NOMO-1 (cell line): ENCODE results near the gene NLRP2B.
"Not testable (repeated sequence)": the region's sequence is repeated elsewhere in the genome, so short reads cannot be mapped to it uniquely, and the experiment has no call there.

Source experiments
- DNase-seq, 2 experiments: peaks; one replicate each; lab custom pipeline; 2025; ENCODE audit not compliant: unreplicated experiment in 2 of 2; lab: John Stamatoyannopoulos, UW

NLRP2B gene

GRCh38 chrX:57680160-57680559, at the start of gene NLRP2B:
TSS of gene NLRP2B (minus strand) at chrX:57680260.
- DNase-seq, result no peak

GRCh38 chrX:57725995-57726394, 45.9 kb upstream of the NLRP2B start:
- not testable (repeated sequence) for DNase-seq

GRCh38 chrX:57681341-57681740, 1.3 kb upstream of the NLRP2B start:
- no peak for DNase-seq

GRCh38 chrX:57678686-57679428, 1.2 kb downstream of the NLRP2B start:
- DNase-seq, result no peak

- DNase-seq, result no peak
Measured at GRCh38 chrX:57677132-57677858, 2.8 kb downstream of the NLRP2B start.

- DNase-seq, result no peak
Measured at GRCh38 chrX:57675320-57675719, 4.7 kb downstream of the NLRP2B start.

- no peak for DNase-seq
Measured at GRCh38 chrX:57674861-57675260, 5.2 kb downstream of the NLRP2B start.

- no peak for DNase-seq
Measured at GRCh38 chrX:57669961-57670360, 10.1 kb downstream of the NLRP2B start.

- DNase-seq, result no peak
Measured at GRCh38 chrX:57667010-57667409, 13.1 kb downstream of the NLRP2B start.

GRCh38 chrX:57655065-57655464, 25.0 kb downstream of the NLRP2B start:
- no peak for DNase-seq

- no peak for DNase-seq
Measured at GRCh38 chrX:57652705-57653104, 27.4 kb downstream of the NLRP2B start.

- DNase-seq, result no peak
Measured at GRCh38 chrX:57651169-57651919, 28.7 kb downstream of the NLRP2B start.

GRCh38 chrX:57647020-57647419, 33.0 kb downstream of the NLRP2B start:
- DNase-seq, result no peak

- DNase-seq, result no peak
Measured at GRCh38 chrX:57643698-57644097, 36.4 kb downstream of the NLRP2B start.

- DNase-seq, result no peak
Measured at GRCh38 chrX:57641338-57641737, 38.7 kb downstream of the NLRP2B start.

- DNase-seq, result no peak
Measured at GRCh38 chrX:57640674-57641016, 39.4 kb downstream of the NLRP2B start.

GRCh38 chrX:57629438-57629837, 50.6 kb downstream of the NLRP2B start:
- not testable (repeated sequence) for DNase-seq
